T-helper 1 cell (primary cell): ENCODE measurements around the gene DRD3.

ENCODE experiments used
- DNase-seq, 5 donors: peaks; one replicate each; pipeline ENCODE4 v3.0.0-alpha.2; 2012 to 2020
- total RNA-seq, 4 donors: gene quantifications; one replicate each; lab custom pipeline; 2026; lab: John Stamatoyannopoulos, UW

DRD3 gene
- 0 to 0.30 (median 0.04) reads per million in 4 donors for total RNA-seq

DNA sequence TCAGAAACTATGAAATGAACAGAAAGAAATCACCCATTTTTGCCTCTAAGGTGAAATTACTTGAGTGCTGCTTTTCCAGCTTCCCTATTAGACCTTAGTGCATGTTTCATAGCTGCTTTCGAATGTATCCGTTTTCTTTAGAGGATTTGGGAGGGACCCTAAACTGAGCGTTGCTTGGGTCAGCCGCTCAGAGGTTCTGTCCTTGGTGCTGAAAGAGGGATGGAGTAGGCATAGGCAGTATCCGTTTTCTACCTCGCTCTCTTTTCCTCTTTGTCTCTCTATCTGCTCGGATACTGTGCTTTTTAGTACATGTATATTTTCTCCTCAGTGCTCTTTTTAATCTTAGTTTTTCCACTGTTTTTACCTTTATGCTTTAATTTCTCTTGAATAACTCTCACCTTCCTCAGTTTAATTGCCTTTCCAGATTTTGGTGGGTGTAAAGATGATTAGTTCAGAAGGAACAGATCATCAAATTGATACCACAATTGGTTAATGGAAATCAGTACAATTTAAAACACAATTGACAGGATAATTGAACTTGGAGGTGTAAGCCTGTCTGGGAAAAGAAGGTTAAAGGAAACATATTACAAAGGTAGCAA lies at the start of gene DRD3:
DRD3 (minus strand) TSS at position 283 of the 599 bp plus-strand sequence. CDS start 7,060 bp downstream, outside the sequence.
- peak in 1 of 5 donors; percentile 16 for DNase-seq

DNA sequence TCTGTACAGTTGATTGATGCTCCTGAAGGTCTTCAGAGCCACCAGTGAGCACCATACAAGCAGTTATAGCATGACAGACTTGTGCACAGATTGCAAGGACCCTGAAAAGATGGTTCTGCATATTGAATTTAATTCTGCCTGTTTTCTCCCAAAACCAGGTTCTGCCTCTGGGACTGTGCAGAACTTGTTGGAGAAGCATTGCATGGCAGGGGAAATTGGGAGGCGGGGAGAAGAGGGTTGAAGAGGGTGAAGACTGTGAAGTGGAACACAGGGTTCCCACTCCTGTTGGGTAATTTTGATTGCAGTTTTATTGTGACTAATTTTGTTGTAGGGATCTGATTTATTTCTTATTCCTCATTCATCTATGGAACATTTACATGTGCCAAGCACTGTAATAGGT lies 48.2 kb upstream of the DRD3 start:
- no peak for DNase-seq

DNA sequence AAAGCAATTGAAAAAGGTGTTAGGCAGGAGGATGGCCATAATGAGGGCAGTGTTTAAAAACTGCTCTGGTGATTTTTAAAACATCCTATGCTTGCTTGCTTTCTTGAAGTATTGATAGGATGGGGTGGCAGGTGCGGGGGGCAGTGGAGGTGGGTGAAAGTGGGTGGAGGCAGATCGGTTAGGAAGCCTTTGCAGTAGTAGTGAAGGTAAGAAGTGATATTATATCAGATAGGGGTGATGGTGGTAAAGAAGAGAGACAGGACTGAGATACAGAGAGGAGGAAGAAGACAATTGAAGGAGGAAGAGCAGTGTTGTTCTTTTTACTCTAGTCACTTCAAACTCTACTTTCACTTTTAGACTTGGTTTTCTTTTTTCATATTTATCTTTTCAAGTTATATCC lies 47.5 kb upstream of the DRD3 start:
- DNase-seq = no peak

DNA sequence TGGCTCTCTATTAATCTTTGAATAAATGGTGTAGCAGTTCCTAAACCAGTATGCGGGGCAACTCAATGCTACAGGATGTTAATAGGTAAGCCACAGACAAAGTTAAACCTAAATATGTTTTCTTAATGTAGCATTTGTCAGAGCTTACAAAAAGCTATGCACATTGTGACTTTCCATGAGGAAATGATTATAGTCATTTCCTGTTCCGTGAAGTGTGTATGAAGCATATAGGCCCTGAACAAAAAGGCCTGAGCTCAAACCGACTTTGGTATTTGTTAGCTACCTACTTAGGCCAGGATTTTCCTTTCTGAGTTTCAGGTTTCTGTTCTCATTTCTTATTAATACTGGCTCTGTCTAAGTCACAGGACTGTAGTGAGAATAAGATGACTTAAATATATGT lies 44.3 kb upstream of the DRD3 start:
- peak in 1 of 5 donors; percentile 92 for DNase-seq

DNA sequence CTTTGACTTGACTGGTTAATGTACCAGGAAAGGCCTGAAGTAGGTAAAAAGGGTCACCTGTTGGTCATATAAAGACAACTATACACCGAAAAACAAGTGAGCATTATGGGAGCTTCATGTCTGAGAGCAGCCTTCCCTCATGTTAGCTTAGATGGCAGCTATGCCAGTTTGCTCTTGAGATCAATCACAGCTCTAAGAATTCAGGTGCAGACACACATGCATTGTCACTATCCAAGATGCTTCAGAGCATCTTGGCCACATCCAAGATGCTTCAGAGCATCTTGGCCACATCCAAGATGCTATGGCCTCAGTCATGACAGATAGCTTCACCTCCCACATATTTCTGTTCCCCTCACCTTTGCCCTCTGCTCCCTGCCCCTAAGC lies 43.0 kb upstream of the DRD3 start:
- DNase-seq = no peak

DNA sequence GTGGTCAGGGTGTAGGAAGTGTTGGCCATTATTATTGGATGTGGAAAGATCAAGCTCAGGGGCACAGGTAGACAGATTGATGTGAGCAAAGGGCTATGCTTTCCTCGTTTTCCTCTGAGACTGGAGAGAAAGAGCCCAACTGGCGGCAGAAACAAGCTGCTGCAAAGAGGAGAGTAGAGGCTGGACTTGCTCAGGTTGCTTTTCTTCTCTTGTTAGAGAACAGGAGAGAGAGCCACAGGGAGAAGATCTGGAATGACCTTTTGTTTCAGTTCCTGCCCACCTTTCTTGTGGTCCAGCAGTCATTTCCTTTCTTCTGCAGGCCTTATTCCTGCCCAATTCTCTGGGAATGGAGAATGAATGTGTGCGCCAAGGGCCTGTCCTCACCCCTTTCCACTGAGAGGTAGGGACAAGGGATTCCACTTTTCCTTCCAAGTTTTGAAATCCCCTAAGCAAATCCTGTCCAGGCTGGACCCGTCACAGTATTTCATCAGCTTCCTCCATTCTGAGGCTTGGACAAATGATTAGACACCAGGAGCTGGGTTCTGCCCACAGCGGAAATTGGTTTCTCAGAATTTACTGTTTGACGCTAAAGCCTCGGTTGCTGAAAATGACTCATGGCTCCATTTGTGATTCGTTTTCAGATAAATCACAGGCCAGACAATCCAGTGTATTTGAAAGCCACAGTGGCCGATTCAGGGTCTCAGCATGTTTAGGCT lies 42.5 kb upstream of the DRD3 start:
- DNase-seq = peak in 4 of 5 donors; percentile 18 to 94 (median 28)

DNA sequence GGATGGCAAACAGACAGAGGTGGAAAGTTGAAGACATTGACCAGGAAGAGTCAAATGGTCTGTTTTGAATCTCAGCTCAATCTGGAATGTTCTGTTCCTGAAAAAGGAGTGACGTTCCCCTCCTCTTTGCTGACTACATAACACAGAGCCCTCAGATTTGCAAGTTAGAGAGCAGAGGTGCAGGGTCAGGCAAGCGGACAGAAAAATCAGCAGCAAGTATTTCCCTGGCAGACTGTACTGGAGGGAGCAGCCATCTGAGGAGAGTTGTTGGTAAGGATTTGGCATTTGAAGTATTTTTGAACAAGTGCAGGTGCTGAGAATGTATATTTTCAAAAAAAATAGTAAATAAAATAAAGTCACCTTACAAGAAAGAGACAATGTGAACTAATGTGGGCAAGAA lies 40.9 kb upstream of the DRD3 start:
- no peak for DNase-seq

DNA sequence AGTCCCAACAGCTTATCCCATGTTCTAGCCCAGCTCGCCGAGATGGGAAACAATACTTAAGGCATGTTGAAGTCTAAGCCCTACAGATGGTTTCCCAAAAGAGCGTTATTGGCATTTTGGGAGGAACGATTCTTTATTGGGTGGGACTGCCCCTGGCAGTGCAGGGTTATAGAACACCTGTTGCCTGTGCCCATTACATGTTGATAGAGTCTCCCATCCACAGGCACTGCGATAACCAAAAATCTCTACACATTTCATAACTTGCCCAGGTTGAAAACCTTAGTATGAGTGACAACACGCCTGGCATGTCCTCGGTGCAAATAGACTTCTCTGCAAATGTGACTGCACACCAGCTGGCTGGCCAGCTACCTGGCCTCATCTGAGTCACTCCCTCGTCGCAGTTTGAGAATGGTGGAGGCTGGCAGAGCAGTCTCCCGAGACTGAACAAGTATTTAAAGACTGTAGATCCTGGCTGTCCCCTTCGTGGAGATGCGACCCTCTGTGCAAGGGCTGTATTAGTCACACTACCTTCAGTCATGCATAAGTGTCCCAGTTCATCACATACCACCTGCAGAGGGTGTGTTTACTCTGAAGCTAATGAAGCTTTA lies 39.8 kb upstream of the DRD3 start:
- DNase-seq = peak in 1 of 5 donors; percentile 46

DNA sequence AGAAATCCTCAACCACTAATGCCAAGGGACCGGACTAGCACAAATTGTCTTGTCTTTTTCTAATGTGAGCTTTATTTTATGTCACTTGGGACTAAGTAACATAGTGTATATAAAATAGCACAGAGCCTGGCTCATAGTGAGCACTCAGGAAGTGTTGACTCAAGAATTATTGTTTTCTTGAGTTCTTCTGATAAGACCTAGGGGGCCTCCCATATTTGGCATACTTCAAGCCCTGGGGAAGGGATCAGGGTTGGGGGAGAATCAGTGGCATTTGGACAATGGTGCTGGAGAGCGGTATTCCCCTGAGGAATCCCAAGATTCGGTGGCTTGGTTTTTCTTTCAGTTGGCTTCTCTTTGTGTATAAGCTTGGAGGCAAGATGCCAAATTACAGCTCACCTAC lies 39.2 kb upstream of the DRD3 start:
- peak in 1 of 5 donors; percentile 36 for DNase-seq

DNA sequence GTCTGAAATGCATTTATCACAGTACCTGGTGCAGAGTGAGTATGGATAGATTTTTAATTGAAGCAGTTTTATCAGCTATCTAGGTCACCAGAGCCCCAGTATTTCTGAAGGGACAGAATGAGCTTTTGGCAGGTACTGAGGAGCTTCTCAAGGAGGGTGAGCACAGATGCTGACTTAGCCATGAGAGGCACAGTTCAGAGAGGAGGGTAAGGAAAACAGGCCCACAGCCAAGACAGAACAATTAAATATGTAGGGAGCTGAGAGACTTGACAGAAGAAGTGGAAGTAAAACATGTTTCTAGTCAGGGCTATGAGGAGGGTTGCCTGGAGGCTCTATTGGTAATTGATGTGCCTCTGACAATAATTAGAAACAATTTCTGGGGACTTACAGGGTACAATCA lies 38.4 kb upstream of the DRD3 start:
- DNase-seq = no peak

DNA sequence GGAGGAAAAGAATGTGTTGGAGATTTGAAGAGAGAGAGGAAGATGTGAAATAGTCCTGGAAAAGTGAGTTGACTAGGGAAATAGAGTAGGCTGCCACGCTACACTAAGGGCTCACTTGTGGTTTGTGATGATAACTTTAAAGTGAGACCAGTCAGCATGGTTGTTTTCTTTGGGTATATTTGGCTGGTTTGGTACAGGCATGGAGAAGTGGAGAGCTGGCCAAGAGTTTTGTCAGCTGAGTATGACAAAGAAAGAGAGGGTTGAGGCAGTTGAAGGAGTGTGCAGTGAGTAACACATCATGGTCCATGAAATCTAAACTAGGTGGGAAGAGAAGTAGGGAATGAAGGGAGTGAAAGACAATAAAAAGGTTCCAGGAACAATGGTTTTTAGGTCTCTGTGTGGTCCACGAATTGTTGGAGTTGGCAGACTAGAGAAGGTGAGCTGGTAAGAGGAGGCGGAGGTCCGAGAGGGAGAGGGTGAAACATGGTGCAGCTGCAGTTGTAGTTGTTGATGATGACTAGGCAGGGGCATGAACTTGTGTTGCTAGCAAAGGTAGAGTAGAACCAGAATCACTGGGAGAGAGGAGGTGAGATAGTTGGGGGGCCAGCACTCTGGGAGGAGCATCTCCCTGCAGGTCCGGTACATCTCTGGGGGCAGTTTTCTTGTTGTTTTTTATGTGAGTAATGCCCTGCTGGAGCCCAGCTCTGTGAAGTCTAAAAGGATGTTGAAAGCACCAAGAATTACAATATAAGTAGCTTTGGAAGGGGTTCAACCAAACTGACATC lies 37.5 kb upstream of the DRD3 start:
- no peak for DNase-seq

DNA sequence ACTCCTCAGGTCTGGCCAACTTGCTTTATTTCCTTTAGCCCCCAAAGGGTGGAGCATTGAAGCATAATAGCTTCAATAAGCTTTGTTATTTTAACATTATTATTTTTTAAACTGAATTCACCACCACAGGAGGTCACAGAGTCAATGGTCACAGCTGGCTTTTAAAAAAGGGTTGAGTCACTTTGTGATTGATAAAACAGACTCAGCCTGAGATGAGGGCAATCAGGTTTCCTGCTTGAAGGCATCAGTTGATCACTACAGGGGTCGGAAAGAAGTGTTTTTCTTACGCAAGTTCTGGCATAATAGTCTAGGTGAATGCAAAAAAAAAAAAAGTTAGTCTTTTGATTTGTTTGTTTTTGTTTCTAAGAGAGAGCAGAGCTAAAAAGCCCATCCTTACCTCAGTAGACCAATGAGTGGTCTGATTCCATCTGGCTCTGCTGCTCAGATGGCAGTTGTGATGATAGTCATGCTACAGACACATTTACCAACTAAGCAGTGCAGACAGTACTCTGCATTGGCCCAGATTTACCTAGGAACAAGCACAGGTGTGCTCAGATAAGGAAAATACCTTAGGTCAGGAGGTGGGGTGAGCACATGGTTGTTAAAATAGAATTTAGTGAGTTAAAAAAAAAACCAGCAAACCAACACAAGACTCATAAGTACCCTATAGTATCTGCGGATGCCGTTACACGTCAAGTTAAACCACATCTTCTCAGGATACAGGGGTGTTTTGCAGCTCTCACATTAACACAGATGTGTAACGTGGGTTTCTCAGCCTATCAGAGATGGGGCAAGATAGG lies 35.9 kb upstream of the DRD3 start:
- DNase-seq = peak in 4 of 5 donors; percentile 31 to 94 (median 38)

DNA sequence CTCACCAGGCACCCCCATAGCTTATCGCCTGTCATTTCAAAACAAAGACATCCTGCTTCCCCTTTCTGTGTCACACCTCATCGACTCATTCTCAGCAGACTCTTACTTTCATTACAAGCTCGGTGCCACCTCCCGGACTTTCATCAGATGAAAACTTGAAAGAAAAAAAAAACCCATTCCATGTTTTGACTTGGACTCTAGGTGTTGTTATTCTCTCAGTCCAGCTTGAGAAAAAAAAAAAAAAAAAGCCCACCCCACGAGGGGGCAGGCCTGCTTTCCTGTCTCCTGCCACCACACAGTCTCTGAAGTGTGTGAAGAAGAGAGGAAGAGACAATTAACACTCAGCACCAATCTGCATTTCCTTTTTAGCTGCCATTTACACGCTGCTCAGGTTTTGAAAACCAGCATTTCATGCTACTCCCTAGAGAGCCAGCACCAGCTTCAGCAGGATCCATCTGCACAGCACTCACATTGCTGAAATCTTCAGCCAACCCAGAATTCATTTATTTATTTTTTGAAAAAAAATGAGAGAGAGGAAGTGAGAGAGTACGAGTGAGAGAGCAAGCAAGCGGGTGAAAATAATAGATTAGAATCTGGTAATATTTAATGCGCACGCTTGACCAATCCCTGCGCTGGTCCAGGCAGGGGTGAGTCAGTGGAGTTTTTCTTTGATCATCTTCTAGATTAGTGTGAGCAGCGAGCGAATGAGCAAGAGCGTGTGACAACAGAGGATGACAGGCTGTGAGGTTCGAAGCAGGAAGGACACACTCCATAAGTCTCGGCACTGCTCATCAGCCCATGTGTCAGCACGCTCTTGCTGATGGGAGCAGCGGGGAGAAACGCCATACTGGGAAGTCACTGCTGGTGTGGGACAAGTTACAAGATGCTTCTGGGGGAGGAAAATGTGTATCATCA lies 35.0 kb upstream of the DRD3 start:
- DNase-seq = peak; percentile 44 to 93 (median 55)

DNA sequence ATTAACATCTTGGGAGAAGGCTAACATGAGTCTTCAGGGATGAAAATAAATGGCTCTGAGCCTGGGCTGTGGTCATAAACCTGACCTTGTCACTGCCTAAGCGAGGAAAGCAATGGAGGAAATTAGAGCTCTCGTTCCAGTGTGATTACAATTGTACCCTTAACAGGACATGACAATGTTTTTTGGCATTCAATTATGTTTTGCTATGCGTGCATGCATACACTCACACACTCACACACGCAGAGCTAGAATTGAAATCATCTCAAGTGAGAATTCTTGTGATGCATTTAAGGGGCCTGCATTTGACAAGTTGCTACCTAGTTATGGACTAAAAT lies 34.4 kb upstream of the DRD3 start:
- no peak for DNase-seq

DNA sequence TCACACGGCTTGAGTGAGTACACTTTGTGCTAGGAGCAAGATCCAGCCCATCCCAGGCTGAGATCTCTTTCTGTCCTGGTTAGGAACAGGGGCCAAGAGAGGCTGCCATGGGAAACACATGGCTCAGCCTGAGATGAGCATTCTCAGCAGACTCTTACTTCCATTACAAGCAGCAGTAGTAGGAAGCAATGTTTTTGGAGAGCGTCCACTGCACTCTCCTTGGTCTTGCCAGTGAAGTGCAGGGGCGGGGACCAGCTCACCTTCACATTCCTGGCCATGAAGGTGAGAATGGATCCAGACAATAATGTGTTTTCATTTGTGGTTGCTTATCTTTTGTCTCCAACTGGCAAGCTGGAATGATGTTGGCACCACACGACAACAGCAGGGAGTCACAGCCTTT lies 33.8 kb upstream of the DRD3 start:
- no peak for DNase-seq

DNA sequence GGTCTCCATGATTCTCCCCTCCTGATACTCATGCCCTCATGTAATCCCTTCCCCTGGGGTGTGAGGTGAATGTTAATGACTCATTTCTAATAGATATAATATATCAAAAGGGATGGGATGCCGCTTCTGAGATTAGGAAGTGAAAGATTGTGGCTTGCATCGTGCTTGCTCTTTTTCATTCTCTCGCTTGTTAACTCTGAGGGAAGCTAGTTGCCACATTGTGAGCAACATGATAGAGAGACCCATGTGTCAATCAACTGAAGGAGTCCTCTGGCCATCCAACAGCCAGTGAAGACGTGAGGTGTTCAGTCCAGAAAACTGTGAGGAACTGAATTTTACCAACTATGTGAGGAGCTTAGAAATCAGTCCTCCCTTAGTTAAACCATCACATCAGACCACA lies 28.9 kb upstream of the DRD3 start:
- DNase-seq = no peak

DNA sequence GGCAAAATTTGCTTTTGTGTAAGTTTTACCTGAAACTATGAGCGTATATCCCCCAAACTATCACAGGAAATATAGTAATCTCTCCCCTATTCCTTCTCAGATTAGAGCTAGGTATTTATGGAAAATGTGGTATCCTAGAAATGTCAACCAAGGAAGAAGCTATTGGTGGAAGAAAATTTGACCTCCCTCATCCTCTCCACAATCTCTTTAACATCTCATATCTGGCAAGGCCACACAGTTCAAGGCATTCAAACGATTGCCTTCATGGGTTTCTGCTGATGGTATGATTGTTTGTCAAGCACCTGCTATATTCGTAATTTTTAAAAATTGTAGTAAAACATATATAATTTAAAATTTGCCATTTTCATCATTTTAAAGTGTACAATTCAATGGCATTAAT lies 27.5 kb upstream of the DRD3 start:
- no peak for DNase-seq

DNA sequence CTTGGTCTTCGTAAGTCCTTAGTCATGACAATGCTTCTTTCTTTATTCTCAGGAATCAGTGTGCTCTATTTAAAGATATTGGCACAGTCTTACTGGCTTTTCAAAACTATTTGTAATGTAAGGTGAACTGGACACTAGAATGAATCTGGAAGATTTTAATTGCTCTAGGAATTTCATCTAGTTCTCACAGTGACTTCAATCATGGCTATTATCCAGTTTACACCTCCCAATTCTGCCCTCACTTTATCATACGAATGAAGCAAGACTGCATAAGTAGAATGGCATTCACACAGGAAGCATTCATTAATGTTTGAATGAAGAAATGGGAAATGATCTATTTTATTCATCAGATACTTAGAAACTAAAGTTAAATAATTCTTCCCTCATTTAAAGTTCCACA lies 26.7 kb upstream of the DRD3 start:
- no peak for DNase-seq

DNA sequence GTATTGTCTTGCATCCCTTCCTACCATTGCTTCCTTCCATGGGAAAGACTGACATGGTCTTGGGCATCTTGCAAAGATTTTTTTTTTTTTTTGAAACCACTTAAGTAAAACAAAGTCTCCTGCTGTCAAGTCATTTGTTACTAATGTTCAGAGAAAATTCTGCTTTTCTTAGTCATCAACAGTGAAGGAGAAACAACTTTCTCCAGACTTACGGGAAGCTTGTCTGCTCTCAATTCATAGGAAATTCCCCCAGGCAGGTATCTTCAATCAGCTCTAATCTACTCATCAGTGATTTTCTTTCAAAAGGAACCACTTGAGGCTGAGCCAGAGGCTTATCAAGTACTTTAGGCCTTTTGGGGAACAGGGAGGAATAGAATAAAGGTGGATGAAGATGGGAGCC lies 15.9 kb upstream of the DRD3 start:
- no peak for DNase-seq

DNA sequence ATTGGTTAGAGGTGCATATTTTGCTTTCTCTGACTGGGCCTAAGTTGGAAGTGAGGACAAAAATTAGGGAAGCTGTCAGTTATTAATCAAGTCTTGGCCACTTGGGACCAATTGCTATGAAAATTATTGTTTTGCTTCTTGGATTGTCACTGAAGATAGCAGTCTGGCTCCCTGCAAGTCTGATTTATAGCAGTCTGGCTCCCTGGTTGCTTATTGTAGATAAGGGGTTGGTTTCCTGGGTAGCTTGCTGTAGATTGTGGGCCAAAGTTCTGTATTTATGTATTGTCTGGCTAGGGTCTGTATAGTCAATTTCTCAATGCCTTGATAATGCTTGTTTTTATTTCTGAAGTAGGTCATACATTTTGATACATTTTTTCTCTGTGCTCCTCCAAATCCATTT lies 13.3 kb upstream of the DRD3 start:
- no peak for DNase-seq

DNA sequence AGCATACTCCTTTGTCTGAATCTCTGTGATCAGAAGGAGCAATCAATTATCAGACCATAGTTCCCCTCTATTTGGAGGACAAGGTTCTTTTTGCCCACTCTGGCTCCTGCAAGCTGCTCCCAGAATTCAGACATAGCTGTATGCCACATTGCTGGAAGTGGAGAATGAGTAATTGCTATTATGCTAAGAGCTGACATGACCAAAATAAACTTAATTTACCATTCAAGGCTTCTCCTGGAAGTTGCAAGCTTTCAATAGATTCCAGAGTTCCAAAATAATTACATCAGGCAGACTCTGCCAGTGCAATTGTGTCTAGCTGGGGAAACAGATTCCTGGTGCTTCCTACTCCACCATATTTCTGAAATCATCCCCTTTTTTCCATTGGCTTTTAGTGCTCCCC lies 7.6 kb upstream of the DRD3 start:
- DNase-seq = no peak

DNA sequence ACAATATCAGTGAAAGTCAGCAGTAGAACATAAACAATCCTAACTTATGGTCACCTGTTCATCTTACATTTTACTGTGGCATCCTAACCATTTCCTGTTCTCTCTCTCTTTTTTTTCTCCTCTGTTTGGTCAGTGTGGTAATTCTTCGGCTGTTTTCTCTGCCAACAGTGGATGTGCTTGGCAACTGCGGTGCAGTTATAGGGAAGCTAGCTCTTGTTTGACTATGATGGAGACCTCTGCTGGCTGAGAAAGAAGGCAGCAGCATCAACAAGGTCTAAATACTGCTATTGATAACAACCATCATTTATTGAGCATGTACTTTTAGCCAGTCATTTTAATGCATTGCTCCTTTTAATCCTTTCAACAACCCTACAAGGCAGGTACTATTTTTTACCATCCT lies 723 bp upstream of the DRD3 start:
- DNase-seq = peak in 1 of 5 donors; percentile 9
